Hepatocyte (in vitro differentiated cells): Measurements from ENCODE around the gene AHNAK. TPM values are rescaled to one million over a fixed set of nuclear protein-coding genes. Genes with fewer than 3 reads are reported as not detected.

Source experiments
- DNase-seq: peaks from one replicate; pipeline ENCODE4 v3.0.0-alpha.2; 2016; ENCODE audit warnings: low spot score
- H2AFZ ChIP-seq: fragments of 200-600 bp; sonication (generic); 2 replicates; pipeline ENCODE4 v1.6.0; 2016; ENCODE audit warnings: antibody characterized with exemption, mild to moderate bottlenecking
- H3K27ac ChIP-seq: fragments of 200-600 bp; sonication (generic); 2 replicates; pipeline ENCODE4 v1.5.1; 2016; ENCODE audit warnings: mild to moderate bottlenecking
- H3K27me3 ChIP-seq: fragments of 200-600 bp; sonication (generic); 2 replicates; pipeline ENCODE4 v1.6.1; 2016
- H3K36me3 ChIP-seq: fragments of 200-600 bp; sonication (generic); replicated peaks from 2 replicates; pipeline ENCODE4 v1.5.1; 2016; ENCODE audit warnings: low read depth; ENCODE audit not compliant: insufficient read depth
- H3K4me1 ChIP-seq: fragments of 200-600 bp; sonication (generic); 2 replicates; pipeline ENCODE4 v1.5.1; 2016; ENCODE audit warnings: mild to moderate bottlenecking, moderate library complexity; ENCODE audit not compliant: insufficient read depth
- H3K4me2 ChIP-seq: fragments of 200-600 bp; sonication (generic); 2 replicates; pipeline ENCODE4 v1.6.0; 2016
- H3K4me3 ChIP-seq: fragments of 200-600 bp; sonication (generic); 2 replicates; pipeline ENCODE4 v1.5.1; 2016; ENCODE audit warnings: mild to moderate bottlenecking
- H3K79me2 ChIP-seq: fragments of 200-600 bp; sonication (generic); 2 replicates; pipeline ENCODE4 v1.6.0; 2017; ENCODE audit warnings: mild to moderate bottlenecking
- H3K9me2 ChIP-seq: fragments of 200-600 bp; sonication (generic); replicated peaks from 2 replicates; pipeline ENCODE4 v1.6.0; 2017; ENCODE audit warnings: mild to moderate bottlenecking; ENCODE audit not compliant: insufficient read depth
- H3K9me3 ChIP-seq: fragments of 200-600 bp; sonication (generic); 2 replicates; pipeline ENCODE4 v1.5.1; 2016; ENCODE audit warnings: low read depth, mild to moderate bottlenecking
- H4K20me1 ChIP-seq: fragments of 200-600 bp; sonication (generic); 2 replicates; pipeline ENCODE4 v1.6.0; 2016; ENCODE audit warnings: mild to moderate bottlenecking; ENCODE audit not compliant: insufficient read depth, poor library complexity, severe bottlenecking
- CTCF ChIP-seq: fragments of 200-600 bp; sonication (generic); IDR thresholded peaks from 2 replicates; pipeline ENCODE4 v1.5.1; 2016; ENCODE audit warnings: antibody characterized with exemption, mild to moderate bottlenecking; ENCODE audit not compliant: poor library complexity
- EZH2 ChIP-seq: fragments of 200-600 bp; sonication (generic); IDR thresholded peaks from 2 replicates; pipeline ENCODE4 v1.6.1; 2016; ENCODE audit warnings: antibody characterized with exemption, mild to moderate bottlenecking, borderline replicate concordance
- EZH2phosphoT487 ChIP-seq: fragments of 200-600 bp; sonication (generic); IDR thresholded peaks from one replicate; pipeline ENCODE4 v1.6.1; 2018; ENCODE audit warnings: antibody characterized with exemption, mild to moderate bottlenecking, low read depth, moderate library complexity; ENCODE audit not compliant: unreplicated experiment, severe bottlenecking
- WGBS: methylation state at CpG from one replicate; pipeline ENCODE4 v1.1.6; 2016; ENCODE audit warnings: low lambda C conversion rate; ENCODE audit errors: missing lambda C conversion rate; 5-methylcytosine and 5-hydroxymethylcytosine counted together
- polyA plus RNA-seq: library from polyadenylated mRNA; unstranded; fragments of >200 nt; fragmentation: Nextera tagmentation; extraction: Ambion mirVana; gene quantifications from 2 replicates; pipeline ENCODE4 v1.2.1, GENCODE V29; 2016
- total RNA-seq: library from RNA; depleted of rRNA; stranded (reverse); fragments of >200 nt; gene quantifications from 2 replicates; pipeline ENCODE4 v1.2.3, GENCODE V29; 2014

The AHNAK gene
- total and polyA plus RNA-seq, 2 experiments from 2014 or later = 47.6 to 237 TPM

- H3K4me2 ChIP-seq = peak overlapping the region; percentile 95
- DNase-seq = peak; percentile 87
- H3K4me1 ChIP-seq = peaks cover 62% of the 10 kb centered on the region
- H4K20me1 ChIP-seq = peaks cover 93% of the 10 kb centered on the region
- WGBS = 63% methylated on average over 12 of the region's 13 CpGs
- H3K4me3 ChIP-seq = no peak overlapping the region
- H3K79me2 ChIP-seq = peaks cover 98% of the 10 kb centered on the region
- H3K9me2 ChIP-seq = no peaks in the 10 kb centered on the region
- no peak for TF ChIP-seq EZH2phosphoT487
- no peak for TF ChIP-seq EZH2
- no peaks in the 10 kb centered on the region for H3K27me3 ChIP-seq
- no peaks in the 10 kb centered on the region for H3K9me3 ChIP-seq
- no peaks in the 10 kb centered on the region for H3K36me3 ChIP-seq
- peak overlapping the region; percentile 65 for H3K27ac ChIP-seq
- no peak overlapping the region for H2AFZ ChIP-seq
Measured at GRCh38 chr11:62539238-62539925, 7.2 kb downstream of the AHNAK start.

- Histone ChIP-seq H3K36me3 (no peaks in the 10 kb centered on the region), H3K27ac (peak overlapping the region; percentile 65), H4K20me1 (peaks cover 88% of the 10 kb centered on the region), H3K9me2 (no peaks in the 10 kb centered on the region), H3K27me3 (no peaks in the 10 kb centered on the region), H3K79me2 (peaks cover 96% of the 10 kb centered on the region), H3K4me3 (no peak overlapping the region), H3K4me1 (peaks cover 56% of the 10 kb centered on the region), H3K9me3 (no peaks in the 10 kb centered on the region), H3K4me2 (peak overlapping the region; percentile 95), H2AFZ (no peak overlapping the region)
- no peak for TF ChIP-seq EZH2phosphoT487
- no peak for TF ChIP-seq CTCF
- no peak for TF ChIP-seq EZH2
- 76% methylated on average over 19 of the region's 19 CpGs for WGBS
- no peak for DNase-seq
Measured at GRCh38 chr11:62538470-62539237, 8.0 kb downstream of the AHNAK start.

- H4K20me1 ChIP-seq = peaks cover 67% of the 10 kb centered on the region
- H3K36me3 ChIP-seq = peaks cover under 1% of the 10 kb centered on the region
- no peaks in the 10 kb centered on the region for H3K27me3 ChIP-seq
- H3K9me2 ChIP-seq = no peaks in the 10 kb centered on the region
- no peak for DNase-seq
- TF ChIP-seq EZH2phosphoT487 = no peak
- peaks cover 37% of the 10 kb centered on the region for H3K4me1 ChIP-seq
- H3K27ac ChIP-seq = no peak overlapping the region
- H3K9me3 ChIP-seq = no peaks in the 10 kb centered on the region
- H3K4me2 ChIP-seq = no peak overlapping the region
- WGBS = 96% methylated on average over 20 of the region's 21 CpGs
- no peak overlapping the region for H2AFZ ChIP-seq
- peaks cover 96% of the 10 kb centered on the region for H3K79me2 ChIP-seq
- H3K4me3 ChIP-seq = no peak overlapping the region
Measured at GRCh38 chr11:62536301-62536957, 10.2 kb downstream of the AHNAK start.

- Histone ChIP-seq H4K20me1 (peaks cover 64% of the 10 kb centered on the region), H3K27me3 (no peaks in the 10 kb centered on the region), H3K27ac (no peak overlapping the region), H2AFZ (no peak overlapping the region), H3K9me2 (no peaks in the 10 kb centered on the region), H3K79me2 (peaks cover 96% of the 10 kb centered on the region), H3K4me3 (no peak overlapping the region), H3K9me3 (no peaks in the 10 kb centered on the region), H3K36me3 (peaks cover 3% of the 10 kb centered on the region), H3K4me2 (no peak overlapping the region), H3K4me1 (peaks cover 30% of the 10 kb centered on the region)
- no peak for TF ChIP-seq EZH2phosphoT487
- no peak for TF ChIP-seq EZH2
- no peak for TF ChIP-seq CTCF
- WGBS = 96% methylated on average over 12 of the region's 12 CpGs
- DNase-seq = no peak
Measured at GRCh38 chr11:62535802-62536201, 10.8 kb downstream of the AHNAK start.
